Measurements from ENCODE around the gene SURF1.

Gene SURF1

DNA sequence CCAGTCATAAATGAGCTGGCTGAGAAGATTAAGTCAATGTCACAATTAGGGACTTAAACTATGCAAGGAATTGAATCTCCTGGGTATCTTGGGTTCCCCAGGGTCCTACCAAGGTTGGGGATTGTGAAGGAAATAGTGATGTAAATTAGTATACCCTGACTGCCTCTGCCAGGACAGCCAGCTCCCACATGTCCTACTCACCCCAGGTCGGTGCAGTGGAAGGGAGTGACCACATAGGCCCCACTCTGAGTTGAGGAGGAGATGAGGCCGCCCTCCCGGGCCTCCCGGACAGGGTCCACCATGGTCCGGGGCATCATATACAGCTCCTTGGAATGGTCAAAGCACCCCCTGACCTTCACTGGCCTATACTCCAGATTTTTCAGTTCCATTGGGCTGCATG is 2.7 kb downstream of the SURF1 start:
- TF ChIP-seq FOXP2 (optimal IDR thresholded peaks at IDR 0.05; ENCODE audit: control extremely low read depth, extremely low read length, insufficient read depth) = no peak
- no peak; the same call in 1 of the 2 replicates for TF ChIP-seq POLR2AphosphoS5 (IDR thresholded peaks at IDR 0.05; ENCODE audit: borderline replicate concordance, low read depth, low read length)
- TF ChIP-seq EZH2 (IDR thresholded peaks at IDR 0.05) = no peak
- Histone ChIP-seq H3K9me3 (ENCODE audit: low read depth, low read length) (no peaks in the 10 kb centered on the region), H3K9ac (ENCODE audit: insufficient read length) (no peak overlapping the region), H3K4me3 (no peak overlapping the region), H3K27ac (peak overlapping the region; percentile 54), H3K36me3 (ENCODE audit: insufficient read depth, low read length) (peaks cover 44% of the 10 kb centered on the region)
- DNase-seq (ENCODE audit: low read depth, low spot score) = no peak

DNA sequence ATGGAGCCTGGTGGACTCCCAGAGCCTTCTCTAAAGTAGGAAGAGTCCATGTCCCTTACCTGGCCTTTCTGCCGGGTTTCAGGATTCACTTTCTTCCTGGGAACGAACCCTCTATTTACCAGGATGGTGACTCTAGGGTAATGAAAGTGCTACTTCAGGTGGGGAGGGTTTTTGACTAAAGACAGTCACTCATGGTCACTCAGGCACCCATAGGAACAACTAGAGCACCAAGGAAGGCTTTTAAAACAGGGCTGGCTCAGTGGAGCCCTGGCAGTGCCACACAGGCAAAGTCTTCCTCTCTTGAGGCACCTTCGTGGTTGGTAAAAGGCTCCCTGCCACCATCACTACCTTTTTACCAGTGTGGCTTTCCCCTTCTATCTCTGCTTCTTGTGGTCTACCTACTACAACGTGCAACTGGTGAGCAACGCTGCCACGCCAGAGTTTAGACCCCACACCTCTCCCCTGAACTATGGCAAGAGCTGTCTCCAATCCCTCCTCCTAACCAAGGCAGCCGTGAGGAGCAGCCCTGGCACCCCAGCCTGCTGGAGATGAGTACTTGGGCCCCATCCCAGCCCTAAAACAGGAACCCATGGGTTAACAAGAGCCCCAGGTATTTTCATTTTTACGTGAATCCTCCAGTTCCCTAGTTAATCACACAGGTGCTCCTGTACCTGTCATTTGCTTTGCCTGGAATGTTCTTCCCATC is 3.5 kb downstream of the SURF1 start:
- no peaks in the 10 kb centered on the region for H3K9me3 ChIP-seq (ENCODE audit: low read depth, low read length)
- no peak for TF ChIP-seq EZH2 (IDR thresholded peaks at IDR 0.05)
- no peak for TF ChIP-seq FOXP2 (optimal IDR thresholded peaks at IDR 0.05; ENCODE audit: control extremely low read depth, extremely low read length, insufficient read depth)
- TF ChIP-seq POLR2AphosphoS5 (IDR thresholded peaks at IDR 0.05; ENCODE audit: borderline replicate concordance, low read depth, low read length) = no peak; the same call in none of the 2 replicates
- peaks cover 45% of the 10 kb centered on the region for H3K36me3 ChIP-seq (ENCODE audit: insufficient read depth, low read length)
- H3K4me3 ChIP-seq = no peak overlapping the region
- peak overlapping the region; percentile 54 for H3K27ac ChIP-seq
- no peak for DNase-seq (ENCODE audit: low read depth, low spot score)
- H3K9ac ChIP-seq (ENCODE audit: insufficient read length) = no peak overlapping the region

DNA sequence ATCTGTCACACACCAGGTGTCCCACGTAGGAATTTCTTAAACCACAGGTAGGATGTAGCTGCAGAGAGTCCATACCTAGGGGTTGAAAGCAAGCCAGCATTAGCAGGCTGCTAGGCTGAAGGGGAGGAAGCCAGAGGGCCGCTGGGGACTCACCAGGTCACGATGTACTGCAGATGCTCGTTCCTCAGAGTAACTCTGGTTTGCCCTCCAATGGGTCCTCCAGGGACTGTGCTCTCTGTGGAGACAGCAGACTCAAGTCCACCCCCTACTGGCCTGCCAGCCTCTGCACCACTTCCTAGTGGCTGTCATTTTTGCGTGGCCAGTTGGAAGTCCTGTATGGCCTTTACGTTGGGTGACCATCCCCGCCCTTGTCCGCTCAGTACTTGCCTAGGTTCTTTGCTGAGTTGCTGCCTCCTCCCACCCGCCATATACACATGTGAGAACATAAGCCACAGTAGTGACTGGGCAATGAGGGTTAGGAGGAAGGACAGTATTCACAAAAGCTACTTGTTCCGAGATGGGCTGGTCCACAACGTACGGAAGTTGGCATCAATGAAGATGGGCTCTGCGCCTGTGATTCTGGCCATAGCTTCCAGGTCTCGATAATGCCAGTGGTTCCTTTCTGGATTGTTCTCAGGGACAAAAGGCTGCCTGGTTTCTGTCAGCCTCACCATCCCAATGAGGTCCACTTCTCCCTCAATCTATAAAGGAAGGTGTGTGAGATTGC is 4.2 kb downstream of the SURF1 start:
- H3K9ac ChIP-seq (ENCODE audit: insufficient read length) = no peak overlapping the region
- peak; percentile 39; the same call in 1 of the 2 replicates for TF ChIP-seq POLR2AphosphoS5 (IDR thresholded peaks at IDR 0.05; ENCODE audit: borderline replicate concordance, low read depth, low read length)
- TF ChIP-seq FOXP2 (optimal IDR thresholded peaks at IDR 0.05; ENCODE audit: control extremely low read depth, extremely low read length, insufficient read depth) = no peak
- H3K27ac ChIP-seq = peak overlapping the region; percentile 53
- no peaks in the 10 kb centered on the region for H3K9me3 ChIP-seq (ENCODE audit: low read depth, low read length)
- no peak for DNase-seq (ENCODE audit: low read depth, low spot score)
- no peak overlapping the region for H3K4me3 ChIP-seq
- H3K36me3 ChIP-seq (ENCODE audit: insufficient read depth, low read length) = peaks cover 45% of the 10 kb centered on the region

DNA sequence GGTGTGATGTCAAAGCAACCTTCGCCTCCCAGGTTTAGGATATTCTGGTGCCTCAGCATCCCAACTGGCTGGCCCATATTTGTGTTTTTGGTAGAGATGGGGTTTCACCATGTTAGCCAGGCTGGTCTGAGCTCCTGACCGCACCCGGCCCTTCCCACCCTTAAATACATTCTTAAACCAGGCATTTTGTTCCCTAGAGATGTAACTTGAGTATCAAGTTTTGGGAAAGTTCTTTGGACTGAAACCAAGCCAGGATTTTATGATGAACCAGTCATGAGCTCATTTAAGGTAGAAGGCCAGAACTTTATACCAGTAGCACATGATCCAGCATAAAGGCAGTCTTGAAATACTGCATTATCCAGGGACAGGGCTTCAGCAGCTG is 4.8 kb downstream of the SURF1 start:
- Histone ChIP-seq H3K27ac (peak overlapping the region; percentile 97; the same call in 1 of the 2 replicates), H3K36me3 (ENCODE audit: insufficient read depth, low read length) (peaks cover 45% of the 10 kb centered on the region), H3K9me3 (ENCODE audit: low read depth, low read length) (no peaks in the 10 kb centered on the region), H3K4me3 (no peak overlapping the region), H3K9ac (ENCODE audit: insufficient read length) (no peak overlapping the region)
- TF ChIP-seq POLR2AphosphoS5 (IDR thresholded peaks at IDR 0.05; ENCODE audit: borderline replicate concordance, low read depth, low read length) = no peak
- no peak for TF ChIP-seq EZH2 (IDR thresholded peaks at IDR 0.05)
- TF ChIP-seq FOXP2 (optimal IDR thresholded peaks at IDR 0.05; ENCODE audit: control extremely low read depth, extremely low read length, insufficient read depth) = no peak
- no peak for DNase-seq (ENCODE audit: low read depth, low spot score)

DNA sequence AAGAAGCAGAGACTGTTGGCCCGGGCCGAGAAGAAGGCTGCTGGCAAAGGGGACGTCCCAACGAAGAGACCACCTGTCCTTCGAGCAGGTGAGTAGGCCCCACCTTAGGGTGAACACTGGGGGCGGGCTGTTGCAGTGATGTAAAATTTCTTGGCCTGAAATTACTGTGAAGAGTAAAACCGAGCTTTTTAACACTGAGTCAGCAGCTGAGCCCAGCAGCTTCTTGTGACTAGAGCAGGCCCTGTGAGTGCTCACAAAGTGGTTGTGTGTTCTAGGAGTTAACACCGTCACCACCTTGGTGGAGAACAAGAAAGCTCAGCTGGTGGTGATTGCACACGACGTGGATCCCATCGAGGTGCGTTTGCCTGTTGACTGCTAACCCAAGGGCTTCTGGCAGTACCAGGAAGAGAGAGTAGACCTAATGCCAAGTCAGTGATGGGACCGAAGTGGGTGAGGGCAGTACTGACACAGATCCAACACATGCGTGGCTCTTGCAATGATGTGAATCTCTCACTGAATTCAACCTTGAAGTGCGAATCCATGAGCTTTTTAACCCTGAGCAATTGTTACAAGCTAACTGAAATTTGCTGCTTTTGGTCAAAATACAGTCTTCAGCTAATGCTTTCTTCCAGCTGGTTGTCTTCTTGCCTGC is 6.2 kb downstream of the SURF1 start:
- Histone ChIP-seq H3K36me3 (ENCODE audit: insufficient read depth, low read length) (peaks cover 59% of the 10 kb centered on the region), H3K9me3 (ENCODE audit: low read depth, low read length) (no peaks in the 10 kb centered on the region), H3K27ac (peak overlapping the region; percentile 97), H3K4me3 (peak overlapping the region; percentile 93), H3K9ac (ENCODE audit: insufficient read length) (peak overlapping the region; percentile 98)
- no peak for DNase-seq (ENCODE audit: low read depth, low spot score)
- TF ChIP-seq POLR2AphosphoS5 (IDR thresholded peaks at IDR 0.05; ENCODE audit: borderline replicate concordance, low read depth, low read length) (no peak; the same call in 1 of the 2 replicates), EZH2 (IDR thresholded peaks at IDR 0.05) (no peak), FOXP2 (optimal IDR thresholded peaks at IDR 0.05; ENCODE audit: control extremely low read depth, extremely low read length, insufficient read depth) (no peak)

DNA sequence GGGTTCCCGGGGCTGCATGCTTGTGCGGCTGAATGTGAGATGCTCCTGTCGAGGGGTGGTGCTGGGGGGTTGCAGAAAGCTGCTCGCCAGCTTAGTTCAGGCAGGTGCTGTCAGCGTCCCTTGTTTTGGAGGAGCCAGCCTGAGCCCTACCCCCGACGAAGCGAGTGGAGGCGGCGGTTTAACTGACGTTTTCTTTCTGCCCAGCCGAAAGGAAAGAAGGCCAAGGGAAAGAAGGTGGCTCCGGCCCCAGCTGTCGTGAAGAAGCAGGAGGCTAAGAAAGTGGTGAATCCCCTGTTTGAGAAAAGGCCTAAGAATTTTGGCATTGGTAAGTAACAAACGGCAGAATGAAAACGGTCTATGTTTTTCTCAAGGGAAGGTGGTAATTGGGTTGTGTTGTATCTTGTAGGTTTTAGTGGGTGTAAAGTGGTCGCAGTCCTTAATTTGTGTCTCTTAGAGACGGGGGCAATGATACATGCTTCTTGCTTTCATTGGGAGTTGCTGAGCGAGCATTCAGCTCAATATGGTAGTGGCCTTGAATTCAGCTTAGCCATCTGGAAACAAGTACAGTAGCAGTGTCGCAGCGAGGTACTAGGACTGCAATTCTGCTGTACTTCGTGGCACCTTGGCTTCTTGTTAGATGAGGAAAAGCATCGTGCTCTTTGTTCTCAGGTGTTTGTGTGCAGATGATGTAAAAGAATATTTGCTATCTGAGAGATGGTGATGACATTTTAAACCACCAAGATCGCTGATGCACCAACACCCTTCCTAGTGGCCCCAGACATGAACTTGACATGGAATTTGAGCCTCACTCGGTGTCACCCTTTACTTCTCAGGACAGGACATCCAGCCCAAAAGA is 7.3 kb downstream of the SURF1 start:
- DNase-seq (ENCODE audit: low read depth, low spot score) = no peak
- Histone ChIP-seq H3K4me3 (peak overlapping the region; percentile 93), H3K27ac (peak overlapping the region; percentile 97), H3K9me3 (ENCODE audit: low read depth, low read length) (no peaks in the 10 kb centered on the region), H3K36me3 (ENCODE audit: insufficient read depth, low read length) (peaks cover 70% of the 10 kb centered on the region), H3K9ac (ENCODE audit: insufficient read length) (peak overlapping the region; percentile 98)
- TF ChIP-seq POLR2AphosphoS5 (IDR thresholded peaks at IDR 0.05; ENCODE audit: borderline replicate concordance, low read depth, low read length) (no peak), FOXP2 (optimal IDR thresholded peaks at IDR 0.05; ENCODE audit: control extremely low read depth, extremely low read length, insufficient read depth) (no peak), EZH2 (IDR thresholded peaks at IDR 0.05) (no peak)

DNA sequence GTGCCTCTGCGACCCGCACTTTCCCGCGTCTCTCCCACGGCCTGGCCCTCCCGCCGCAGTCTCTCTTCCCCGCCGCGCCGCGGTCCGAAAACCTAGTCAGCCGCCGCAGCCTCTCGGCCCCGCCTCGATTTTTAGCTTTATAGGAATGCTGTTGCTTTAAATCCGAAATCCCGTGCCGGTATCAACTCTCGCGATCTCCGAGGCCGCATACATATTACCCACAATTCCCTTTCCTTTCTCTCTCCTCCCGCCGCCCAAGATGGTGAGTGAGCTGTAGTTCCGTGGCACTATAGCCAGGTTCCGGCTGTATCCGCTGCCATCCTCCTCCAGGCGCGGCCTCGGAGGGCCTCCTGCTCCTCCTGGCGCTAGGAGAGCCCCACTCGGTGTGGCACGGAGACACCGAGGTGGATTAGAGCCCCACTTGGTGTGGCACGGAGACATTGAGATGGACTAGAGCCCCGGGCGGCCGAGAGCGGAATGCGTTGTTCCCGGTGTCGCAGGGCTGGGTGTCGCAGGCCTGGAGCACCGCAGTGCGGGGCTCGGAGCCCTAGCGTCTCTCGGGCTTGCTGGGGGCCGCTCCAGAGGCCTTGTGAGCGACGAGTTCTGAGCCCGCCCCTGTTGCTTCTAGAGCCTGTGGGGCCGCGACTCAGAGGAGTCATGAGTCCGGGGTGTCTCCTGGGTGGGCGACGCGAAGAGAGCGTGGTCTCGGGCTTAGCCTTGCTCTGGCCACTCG is 8.1 kb downstream of the SURF1 start, which contains the start of the genes MED22 and RPL7A:
Gene MED22, minus strand, starts transcription at position 147 of the 733 bp plus-strand sequence. CDS start 1,469 bp downstream, outside the sequence.
Gene RPL7A, plus strand, starts transcription at position 234 of the 733 bp plus-strand sequence. Its CDS starts 26 bp downstream, at position 260.
- Histone ChIP-seq H3K36me3 (ENCODE audit: insufficient read depth, low read length) (peaks cover 78% of the 10 kb centered on the region), H3K9me3 (ENCODE audit: low read depth, low read length) (no peaks in the 10 kb centered on the region), H3K9ac (ENCODE audit: insufficient read length) (peak within 1 kb of the TSS; percentile 98), H3K27ac (peak within 1 kb of the TSS; percentile 97), H3K4me3 (peak within 1 kb of the TSS; percentile 93)
- TF ChIP-seq EZH2 (IDR thresholded peaks at IDR 0.05) (no peak), POLR2AphosphoS5 (IDR thresholded peaks at IDR 0.05; ENCODE audit: borderline replicate concordance, low read depth, low read length) (peak; percentile 99), FOXP2 (optimal IDR thresholded peaks at IDR 0.05; ENCODE audit: control extremely low read depth, extremely low read length, insufficient read depth) (peak; percentile 42)
- DNase-seq (ENCODE audit: low read depth, low spot score) = peak; percentile 93
